ENCODE measurements around the gene TSPAN11.

- TF ChIP-seq, protein P1, sequence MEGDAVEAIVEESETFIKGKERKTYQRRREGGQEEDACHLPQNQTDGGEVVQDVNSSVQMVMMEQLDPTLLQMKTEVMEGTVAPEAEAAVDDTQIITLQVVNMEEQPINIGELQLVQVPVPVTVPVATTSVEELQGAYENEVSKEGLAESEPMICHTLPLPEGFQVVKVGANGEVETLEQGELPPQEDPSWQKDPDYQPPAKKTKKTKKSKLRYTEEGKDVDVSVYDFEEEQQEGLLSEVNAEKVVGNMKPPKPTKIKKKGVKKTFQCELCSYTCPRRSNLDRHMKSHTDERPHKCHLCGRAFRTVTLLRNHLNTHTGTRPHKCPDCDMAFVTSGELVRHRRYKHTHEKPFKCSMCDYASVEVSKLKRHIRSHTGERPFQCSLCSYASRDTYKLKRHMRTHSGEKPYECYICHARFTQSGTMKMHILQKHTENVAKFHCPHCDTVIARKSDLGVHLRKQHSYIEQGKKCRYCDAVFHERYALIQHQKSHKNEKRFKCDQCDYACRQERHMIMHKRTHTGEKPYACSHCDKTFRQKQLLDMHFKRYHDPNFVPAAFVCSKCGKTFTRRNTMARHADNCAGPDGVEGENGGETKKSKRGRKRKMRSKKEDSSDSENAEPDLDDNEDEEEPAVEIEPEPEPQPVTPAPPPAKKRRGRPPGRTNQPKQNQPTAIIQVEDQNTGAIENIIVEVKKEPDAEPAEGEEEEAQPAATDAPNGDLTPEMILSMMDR (IDR thresholded peaks at IDR 0.05) = no peak
- no peak for TF ChIP-seq EP300 (IDR thresholded peaks at IDR 0.05)
These were observed 107.8 kb downstream of the TSPAN11 start for GRCh38 chr12:31034372-31034771.

All from ovary (tissue), 3 donors.